ENCODE results near the gene ZFAND2A. TPM values are rescaled to one million over a fixed set of nuclear protein-coding genes. Genes with fewer than 3 reads are reported as not detected.

ZFAND2A gene
- total RNA-seq, 4 donors from 2014 or later: 6.4 to 23.3 (median 14.0) TPM

GRCh38 chr7:1123715-1124114, 36.3 kb downstream of the ZFAND2A start:
- no peaks in the 10 kb centered on the region for H3K9me3 ChIP-seq
- H3K4me1 ChIP-seq: peaks cover 6 to 26% (median 10%) of the 10 kb centered on the region in 3 donors
- TF ChIP-seq, protein P1, sequence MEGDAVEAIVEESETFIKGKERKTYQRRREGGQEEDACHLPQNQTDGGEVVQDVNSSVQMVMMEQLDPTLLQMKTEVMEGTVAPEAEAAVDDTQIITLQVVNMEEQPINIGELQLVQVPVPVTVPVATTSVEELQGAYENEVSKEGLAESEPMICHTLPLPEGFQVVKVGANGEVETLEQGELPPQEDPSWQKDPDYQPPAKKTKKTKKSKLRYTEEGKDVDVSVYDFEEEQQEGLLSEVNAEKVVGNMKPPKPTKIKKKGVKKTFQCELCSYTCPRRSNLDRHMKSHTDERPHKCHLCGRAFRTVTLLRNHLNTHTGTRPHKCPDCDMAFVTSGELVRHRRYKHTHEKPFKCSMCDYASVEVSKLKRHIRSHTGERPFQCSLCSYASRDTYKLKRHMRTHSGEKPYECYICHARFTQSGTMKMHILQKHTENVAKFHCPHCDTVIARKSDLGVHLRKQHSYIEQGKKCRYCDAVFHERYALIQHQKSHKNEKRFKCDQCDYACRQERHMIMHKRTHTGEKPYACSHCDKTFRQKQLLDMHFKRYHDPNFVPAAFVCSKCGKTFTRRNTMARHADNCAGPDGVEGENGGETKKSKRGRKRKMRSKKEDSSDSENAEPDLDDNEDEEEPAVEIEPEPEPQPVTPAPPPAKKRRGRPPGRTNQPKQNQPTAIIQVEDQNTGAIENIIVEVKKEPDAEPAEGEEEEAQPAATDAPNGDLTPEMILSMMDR (IDR thresholded peaks at IDR 0.05): peak in 4 of 6 experiments; percentile 38 to 52 (median 44)
- no peak for TF ChIP-seq POLR2A (IDR thresholded peaks at IDR 0.05)
- peak overlapping the region in 2 of 4 donors; percentile 21 to 52 for H3K4me3 ChIP-seq
- no peaks in the 10 kb centered on the region for H3K27me3 ChIP-seq
- peaks cover 0 to 17% (median 0%) of the 10 kb centered on the region in 3 donors for H3K36me3 ChIP-seq
- peak overlapping the region in 3 of 4 donors; percentile 56 to 83 (median 68) for H3K27ac ChIP-seq
- WGBS, 2 donors: 47 to 81% methylated on average over 8 of the region's 17 CpGs
- DNase-seq: no peak
- intact Hi-C loops (cut with DNase I): no loop called here

GRCh38 chr7:1122832-1123501, 37.0 kb downstream of the ZFAND2A start:
- intact Hi-C loops (cut with DNase I): no loop called here
- H3K4me3 ChIP-seq: no peak overlapping the region
- peak overlapping the region in 3 of 4 donors; percentile 56 to 83 (median 68) for H3K27ac ChIP-seq
- no peaks in the 10 kb centered on the region for H3K9me3 ChIP-seq
- 81 to 82% methylated on average over 6 to 16 of the region's 31 CpGs for WGBS, 2 donors
- H3K4me1 ChIP-seq: peaks cover 6 to 26% (median 10%) of the 10 kb centered on the region in 3 donors
- no peak for TF ChIP-seq POLR2A (IDR thresholded peaks at IDR 0.05)
- TF ChIP-seq, protein P1 (IDR thresholded peaks at IDR 0.05): no peak
- no peaks in the 10 kb centered on the region for H3K27me3 ChIP-seq
- DNase-seq: no peak
- peaks cover 0 to 17% (median 0%) of the 10 kb centered on the region in 3 donors for H3K36me3 ChIP-seq

DNA sequence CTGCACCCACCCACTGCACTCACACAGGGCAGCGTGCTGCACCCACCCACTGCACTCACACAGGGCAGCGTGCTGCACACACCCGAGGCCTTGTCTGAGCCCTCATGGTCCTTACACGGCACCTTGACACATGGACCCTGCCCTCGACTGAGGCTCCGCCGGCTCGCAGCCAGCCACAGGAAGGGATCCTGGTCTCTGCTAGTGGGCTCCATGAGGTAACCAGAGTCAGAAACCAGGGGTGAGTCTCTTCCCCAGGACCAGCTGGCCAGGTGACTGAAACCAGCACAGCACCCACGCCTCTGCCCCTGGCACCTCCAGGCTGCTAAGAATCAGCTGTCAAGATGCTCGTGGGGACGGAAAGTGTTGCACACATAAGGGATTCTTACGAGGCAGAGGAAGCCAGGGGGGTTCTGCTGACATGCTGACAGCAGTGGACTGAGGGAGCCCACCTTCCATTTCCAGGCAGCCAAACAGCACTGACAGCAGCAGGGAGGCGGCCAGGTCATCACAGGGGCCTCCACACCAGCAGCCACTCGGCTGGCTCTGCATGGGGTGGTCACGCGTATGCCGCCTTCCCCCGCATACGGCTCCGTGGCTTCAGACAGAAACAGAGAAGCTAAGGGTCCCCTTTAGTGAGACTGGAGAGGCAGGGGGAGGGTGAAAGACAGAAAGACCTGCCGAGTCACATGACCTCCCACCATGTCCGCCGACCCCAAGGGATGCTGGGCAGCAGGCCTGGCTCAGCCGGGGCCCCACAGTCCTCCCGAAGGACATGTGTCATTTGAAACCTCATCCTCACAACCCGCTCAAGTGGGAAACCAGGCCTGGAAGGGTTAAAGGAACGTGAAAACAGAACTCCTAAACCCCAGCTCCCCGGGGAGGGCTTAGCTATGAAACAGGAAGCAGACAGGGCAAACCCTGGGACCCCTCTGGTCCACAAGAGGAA, 37.8 kb downstream of the ZFAND2A start:
- H3K9me3 ChIP-seq: no peaks in the 10 kb centered on the region
- intact Hi-C loops (cut with DNase I): no loop called here
- peaks cover 0 to 12% (median 0%) of the 10 kb centered on the region in 3 donors for H3K36me3 ChIP-seq
- H3K4me3 ChIP-seq: no peak overlapping the region
- peak overlapping the region in 1 of 4 donors; percentile 83 for H3K27ac ChIP-seq
- no peaks in the 10 kb centered on the region for H3K27me3 ChIP-seq
- no peak for DNase-seq
- 61 to 83% methylated on average over 9 to 10 of the region's 28 CpGs for WGBS, 2 donors
- TF ChIP-seq, protein P1 (IDR thresholded peaks at IDR 0.05): no peak
- TF ChIP-seq POLR2A (IDR thresholded peaks at IDR 0.05): no peak
- H3K4me1 ChIP-seq: peaks cover 6 to 26% (median 10%) of the 10 kb centered on the region in 3 donors

GRCh38 chr7:1121476-1121875, 38.5 kb downstream of the ZFAND2A start:
- DNase-seq: no peak
- 78 to 87% methylated on average over 1 to 2 of the region's 14 CpGs for WGBS, 2 donors
- Histone ChIP-seq H3K27ac (no peak overlapping the region), H3K27me3 (no peaks in the 10 kb centered on the region), H3K4me1 (peaks cover 6 to 26% (median 10%) of the 10 kb centered on the region in 3 donors), H3K36me3 (peaks cover 0 to 5% (median 0%) of the 10 kb centered on the region in 3 donors), H3K9me3 (no peaks in the 10 kb centered on the region), H3K4me3 (no peak overlapping the region)
- TF ChIP-seq POLR2A (IDR thresholded peaks at IDR 0.05): no peak
- TF ChIP-seq, protein P1 (IDR thresholded peaks at IDR 0.05): no peak
- intact Hi-C loops (cut with DNase I): no loop called here

All from esophagus squamous epithelium (tissue), 5 donors.